OCI-M2 (cell line): ENCODE data around the gene DCAF17.
"Not testable (repeated sequence)": the region's sequence is repeated elsewhere in the genome, so short reads cannot be mapped to it uniquely, and the experiment has no call there.

Experiments used
- DNase-seq: peaks from one replicate; lab custom pipeline; 2025; ENCODE audit not compliant: unreplicated experiment; lab: John Stamatoyannopoulos, UW

DCAF17 gene

GRCh38 chr2:171451074-171451473, 17.0 kb downstream of the DCAF17 start:
- DNase-seq: no peak

- DNase-seq: no peak
These were observed 18.7 kb downstream of the DCAF17 start for GRCh38 chr2:171452773-171453172.

GRCh38 chr2:171459498-171459897, 25.5 kb downstream of the DCAF17 start:
- no peak for DNase-seq

- no peak for DNase-seq
These were observed 26.5 kb downstream of the DCAF17 start for GRCh38 chr2:171460537-171460936.

- no peak for DNase-seq
These were observed 35.1 kb downstream of the DCAF17 start for GRCh38 chr2:171469176-171469575.

GRCh38 chr2:171470129-171470528, 36.1 kb downstream of the DCAF17 start:
- no peak for DNase-seq

- no peak for DNase-seq
These were observed 42.0 kb downstream of the DCAF17 start for GRCh38 chr2:171475979-171476378.

GRCh38 chr2:171478345-171478744, 44.3 kb downstream of the DCAF17 start:
- DNase-seq: no peak

GRCh38 chr2:171479154-171479814, 45.3 kb downstream of the DCAF17 start:
- no peak for DNase-seq

- peak; percentile 15 for DNase-seq
These were observed 46.9 kb downstream of the DCAF17 start for GRCh38 chr2:171480908-171481307.

- no peak for DNase-seq
These were observed 48.3 kb downstream of the DCAF17 start for GRCh38 chr2:171482308-171482707.

GRCh38 chr2:171482877-171483276, 48.9 kb downstream of the DCAF17 start:
- no peak for DNase-seq

GRCh38 chr2:171483793-171484192, 49.8 kb downstream of the DCAF17 start:
- no peak for DNase-seq

GRCh38 chr2:171485116-171485515, 51.1 kb downstream of the DCAF17 start:
- no peak for DNase-seq

GRCh38 chr2:171487201-171487600, 53.2 kb downstream of the DCAF17 start:
- DNase-seq: no peak

GRCh38 chr2:171487803-171488259, 53.8 kb downstream of the DCAF17 start:
- no peak for DNase-seq

- DNase-seq: no peak
These were observed 56.6 kb downstream of the DCAF17 start for GRCh38 chr2:171490577-171490976.

GRCh38 chr2:171491292-171491691, 57.3 kb downstream of the DCAF17 start:
- no peak for DNase-seq

- no peak for DNase-seq
These were observed 58.6 kb downstream of the DCAF17 start for GRCh38 chr2:171492664-171493063.

GRCh38 chr2:171497664-171498063, 63.6 kb downstream of the DCAF17 start:
- not testable (repeated sequence) for DNase-seq

GRCh38 chr2:171505374-171505773, 71.3 kb downstream of the DCAF17 start:
- no peak for DNase-seq

GRCh38 chr2:171509945-171510731, 76.1 kb downstream of the DCAF17 start:
- DNase-seq: no peak
